Measurements from ENCODE around the gene NCKAP5. TPM values are rescaled to one million over a fixed set of nuclear protein-coding genes. Genes with fewer than 3 reads are reported as not detected.
A peak's percentile ranks its signal among the peaks of the same experiment; 100 is the strongest.

The NCKAP5 gene
- total and polyA plus RNA-seq, 4 donors, result 2.3 to 20.2 (median 8.1) TPM

DNA sequence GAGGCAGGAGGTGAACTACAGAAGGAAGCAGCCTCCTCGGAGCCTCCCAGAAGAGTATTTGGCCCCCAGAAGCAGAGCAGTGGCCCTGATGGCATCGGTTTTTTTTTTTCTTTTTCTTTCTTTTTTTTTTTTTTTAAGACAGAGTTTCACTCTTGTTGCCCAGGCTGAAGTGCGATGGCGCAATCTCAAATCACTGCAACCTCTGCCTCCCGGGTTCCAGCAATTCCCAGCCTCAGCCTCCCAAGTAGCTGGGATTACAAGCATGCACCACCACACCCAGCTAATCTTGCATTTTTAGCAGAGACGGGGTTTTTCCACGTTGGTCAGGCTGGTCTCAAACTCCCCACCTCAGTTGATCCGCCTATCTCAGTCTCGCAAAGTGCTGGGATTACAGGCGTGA is 34.8 kb upstream of the NCKAP5 start:
- Histone ChIP-seq H3K9me3 (ENCODE audit: control insufficient read depth in 4 of 4, insufficient read depth in 3 of 4, low read length in 3 of 4) (no peaks in the 10 kb centered on the region), H3K4me3 (no peak overlapping the region), H3K36me3 (ENCODE audit: control insufficient read depth in 4 of 4, insufficient read depth in 4 of 4, low read length in 4 of 4) (no peaks in the 10 kb centered on the region), H3K9ac (ENCODE audit: insufficient read depth in 1 of 2, low read length in 2 of 2) (no peak overlapping the region), H3K4me1 (ENCODE audit: control insufficient read depth in 5 of 5, insufficient read depth in 5 of 5, low read length in 5 of 5) (peaks cover 0 to 7% (median 5%) of the 10 kb centered on the region in 5 donors), H3K27ac (ENCODE audit: low read depth in 1 of 2, low read length in 1 of 2) (no peak overlapping the region), H3K27me3 (ENCODE audit: control insufficient read depth in 3 of 3, insufficient read depth in 3 of 3, low read length in 2 of 3) (no peaks in the 10 kb centered on the region)
- 93 to 95% methylated on average over 10 of the region's 10 CpGs for WGBS, 2 donors
- ATAC-seq (ENCODE audit: insufficient read depth, low FRiP score) (no peak), DNase-seq (no peak)
- TF ChIP-seq, protein P1, sequence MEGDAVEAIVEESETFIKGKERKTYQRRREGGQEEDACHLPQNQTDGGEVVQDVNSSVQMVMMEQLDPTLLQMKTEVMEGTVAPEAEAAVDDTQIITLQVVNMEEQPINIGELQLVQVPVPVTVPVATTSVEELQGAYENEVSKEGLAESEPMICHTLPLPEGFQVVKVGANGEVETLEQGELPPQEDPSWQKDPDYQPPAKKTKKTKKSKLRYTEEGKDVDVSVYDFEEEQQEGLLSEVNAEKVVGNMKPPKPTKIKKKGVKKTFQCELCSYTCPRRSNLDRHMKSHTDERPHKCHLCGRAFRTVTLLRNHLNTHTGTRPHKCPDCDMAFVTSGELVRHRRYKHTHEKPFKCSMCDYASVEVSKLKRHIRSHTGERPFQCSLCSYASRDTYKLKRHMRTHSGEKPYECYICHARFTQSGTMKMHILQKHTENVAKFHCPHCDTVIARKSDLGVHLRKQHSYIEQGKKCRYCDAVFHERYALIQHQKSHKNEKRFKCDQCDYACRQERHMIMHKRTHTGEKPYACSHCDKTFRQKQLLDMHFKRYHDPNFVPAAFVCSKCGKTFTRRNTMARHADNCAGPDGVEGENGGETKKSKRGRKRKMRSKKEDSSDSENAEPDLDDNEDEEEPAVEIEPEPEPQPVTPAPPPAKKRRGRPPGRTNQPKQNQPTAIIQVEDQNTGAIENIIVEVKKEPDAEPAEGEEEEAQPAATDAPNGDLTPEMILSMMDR (IDR thresholded peaks at IDR 0.05; ENCODE audit: control extremely low read depth, extremely low read depth), result no peak

DNA sequence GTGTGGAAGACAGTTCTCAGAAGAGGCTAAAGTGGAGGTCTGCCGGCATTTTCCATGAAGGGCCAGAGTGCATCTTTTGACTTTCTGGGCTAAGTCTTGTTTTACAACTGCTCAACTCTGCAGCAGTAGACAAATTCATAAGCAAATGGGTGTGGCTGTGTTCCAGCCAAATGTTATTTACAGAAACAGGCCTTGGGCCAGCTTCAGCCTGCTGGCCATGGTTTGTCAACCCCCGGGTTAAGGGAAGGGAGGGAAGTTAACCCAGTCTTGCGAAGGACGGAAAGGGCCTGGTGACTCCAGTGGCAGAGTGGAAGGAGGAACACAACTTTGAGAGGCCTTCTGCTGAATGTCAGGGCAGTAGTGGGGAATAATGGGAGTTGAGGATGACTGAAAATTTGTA is 34.3 kb upstream of the NCKAP5 start:
- TF ChIP-seq, protein P1 (IDR thresholded peaks at IDR 0.05; ENCODE audit: control extremely low read depth, extremely low read depth), result no peak
- Histone ChIP-seq H3K9me3 (ENCODE audit: control insufficient read depth in 4 of 4, insufficient read depth in 3 of 4, low read length in 3 of 4) (no peaks in the 10 kb centered on the region), H3K9ac (ENCODE audit: insufficient read depth in 1 of 2, low read length in 2 of 2) (no peak overlapping the region), H3K27me3 (ENCODE audit: control insufficient read depth in 3 of 3, insufficient read depth in 3 of 3, low read length in 2 of 3) (no peaks in the 10 kb centered on the region), H3K36me3 (ENCODE audit: control insufficient read depth in 4 of 4, insufficient read depth in 4 of 4, low read length in 4 of 4) (no peaks in the 10 kb centered on the region), H3K4me1 (ENCODE audit: control insufficient read depth in 5 of 5, insufficient read depth in 5 of 5, low read length in 5 of 5) (peaks cover 0 to 7% (median 5%) of the 10 kb centered on the region in 5 donors), H3K27ac (ENCODE audit: low read depth in 1 of 2, low read length in 1 of 2) (no peak overlapping the region), H3K4me3 (no peak overlapping the region)
- peak; percentile 69 to 90 (median 86) for DNase-seq
- WGBS, 2 donors, result 58 to 80% methylated on average over 4 of the region's 4 CpGs
- no peak for ATAC-seq (ENCODE audit: insufficient read depth, low FRiP score)

DNA sequence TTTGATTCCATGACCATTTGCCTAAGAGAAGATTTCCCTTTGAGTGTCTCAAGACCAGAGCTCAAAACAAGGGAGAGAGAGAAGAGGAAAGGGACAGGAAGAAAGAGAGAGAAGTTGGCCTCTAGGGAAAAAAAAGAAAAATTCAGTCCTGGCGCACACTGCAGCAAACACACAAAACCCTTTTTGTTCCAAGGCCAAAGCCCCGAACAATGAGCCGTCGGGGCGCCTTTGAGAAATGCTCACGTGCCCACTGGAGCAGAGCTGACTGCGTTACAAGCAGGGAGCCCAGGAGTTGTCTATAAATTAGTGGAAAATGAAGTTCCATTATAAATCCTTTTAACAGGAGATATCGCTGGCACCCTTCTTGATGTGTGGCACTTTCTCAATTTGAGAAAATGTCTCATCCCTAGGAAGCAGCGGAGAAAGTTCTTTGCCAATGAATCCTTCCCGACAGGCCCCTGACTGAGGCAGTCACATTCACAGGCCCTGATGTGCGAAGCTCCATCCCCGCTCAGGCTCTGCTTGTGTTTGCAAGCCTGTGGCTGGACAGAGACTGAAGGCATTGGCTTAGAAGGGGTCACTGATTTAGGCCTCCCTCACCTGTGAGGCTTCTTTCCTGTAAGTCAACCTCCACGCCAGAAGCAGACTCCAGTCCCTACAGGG is 32.1 kb upstream of the NCKAP5 start:
- 87 to 92% methylated on average over 13 of the region's 13 CpGs for WGBS, 2 donors
- H3K36me3 ChIP-seq (ENCODE audit: control insufficient read depth in 4 of 4, insufficient read depth in 4 of 4, low read length in 4 of 4), result no peaks in the 10 kb centered on the region
- H3K27me3 ChIP-seq (ENCODE audit: control insufficient read depth in 3 of 3, insufficient read depth in 3 of 3, low read length in 2 of 3), result no peaks in the 10 kb centered on the region
- no peak overlapping the region for H3K27ac ChIP-seq (ENCODE audit: low read depth in 1 of 2, low read length in 1 of 2)
- TF ChIP-seq, protein P1 (IDR thresholded peaks at IDR 0.05; ENCODE audit: control extremely low read depth, extremely low read depth), result no peak
- DNase-seq (no peak), ATAC-seq (ENCODE audit: insufficient read depth, low FRiP score) (no peak)
- no peak overlapping the region for H3K9ac ChIP-seq (ENCODE audit: insufficient read depth in 1 of 2, low read length in 2 of 2)
- H3K4me1 ChIP-seq (ENCODE audit: control insufficient read depth in 5 of 5, insufficient read depth in 5 of 5, low read length in 5 of 5), result peaks cover 0 to 7% (median 5%) of the 10 kb centered on the region in 5 donors
- no peak overlapping the region for H3K4me3 ChIP-seq
- H3K9me3 ChIP-seq (ENCODE audit: control insufficient read depth in 4 of 4, insufficient read depth in 3 of 4, low read length in 3 of 4), result peaks cover 0 to 2% (median 0%) of the 10 kb centered on the region in 4 donors

DNA sequence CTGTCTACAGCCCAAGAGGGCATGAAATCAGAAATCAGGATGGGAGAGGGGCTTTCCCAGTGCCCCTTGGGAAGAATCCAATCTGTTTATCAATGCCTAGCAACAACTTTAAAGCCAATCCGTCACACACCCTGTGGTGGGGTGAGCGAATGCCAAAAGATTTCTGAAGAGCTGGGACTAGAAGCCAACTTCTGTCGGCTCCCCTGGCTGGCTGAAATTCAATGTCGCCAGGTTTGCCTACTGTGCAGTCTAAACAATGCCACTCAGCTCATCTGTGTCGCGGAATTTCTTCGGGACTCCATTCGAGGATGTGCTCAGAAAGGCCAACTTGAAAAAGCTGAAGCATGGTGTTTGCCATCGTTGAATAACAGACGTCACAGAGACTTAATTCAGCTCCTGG is 31.5 kb upstream of the NCKAP5 start:
- DNase-seq (no peak), ATAC-seq (ENCODE audit: insufficient read depth, low FRiP score) (no peak)
- TF ChIP-seq, protein P1 (IDR thresholded peaks at IDR 0.05; ENCODE audit: control extremely low read depth, extremely low read depth), result no peak
- 92 to 93% methylated on average over 10 of the region's 10 CpGs for WGBS, 2 donors
- no peaks in the 10 kb centered on the region for H3K36me3 ChIP-seq (ENCODE audit: control insufficient read depth in 4 of 4, insufficient read depth in 4 of 4, low read length in 4 of 4)
- H3K4me3 ChIP-seq, result no peak overlapping the region
- peaks cover 0 to 7% (median 5%) of the 10 kb centered on the region in 5 donors for H3K4me1 ChIP-seq (ENCODE audit: control insufficient read depth in 5 of 5, insufficient read depth in 5 of 5, low read length in 5 of 5)
- H3K9ac ChIP-seq (ENCODE audit: insufficient read depth in 1 of 2, low read length in 2 of 2), result no peak overlapping the region
- H3K27me3 ChIP-seq (ENCODE audit: control insufficient read depth in 3 of 3, insufficient read depth in 3 of 3, low read length in 2 of 3), result no peaks in the 10 kb centered on the region
- H3K27ac ChIP-seq (ENCODE audit: low read depth in 1 of 2, low read length in 1 of 2), result no peak overlapping the region
- H3K9me3 ChIP-seq (ENCODE audit: control insufficient read depth in 4 of 4, insufficient read depth in 3 of 4, low read length in 3 of 4), result peaks cover 0 to 2% (median 0%) of the 10 kb centered on the region in 4 donors

All from lung (tissue), 12 donors.